Superior temporal gyrus (tissue), 1 donor: Measurements from ENCODE around the gene PROS1.
"Not testable (repeated sequence)": the region's sequence is repeated elsewhere in the genome, so short reads cannot be mapped to it uniquely, and the experiment has no call there.

Experiments
- DNase-seq: peaks from one replicate; pipeline ENCODE4 v3.0.0-alpha.2; 2016; ENCODE audit errors: extremely low spot score

The PROS1 gene

DNA sequence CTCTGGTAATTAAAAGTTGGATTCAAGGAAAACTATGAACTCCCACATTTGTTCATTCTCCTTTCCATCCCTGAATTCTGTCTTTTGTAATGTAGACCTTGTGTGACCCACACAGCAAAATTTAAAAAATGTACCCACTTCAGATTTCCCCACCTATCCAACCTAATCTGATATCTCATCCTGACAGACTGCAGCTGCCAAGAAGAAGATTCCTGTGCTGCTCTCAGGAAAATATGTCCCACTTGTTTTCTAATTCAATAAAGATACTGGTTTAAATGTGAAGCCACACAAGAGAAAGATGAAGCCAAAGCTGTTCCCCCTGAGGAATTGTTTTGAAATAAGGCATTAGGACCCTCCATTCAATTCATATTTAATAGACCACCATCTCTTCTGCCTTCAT lies 100.3 kb downstream of the PROS1 start:
- not testable (repeated sequence) for DNase-seq

- DNase-seq: no peak
Measured at GRCh38 chr3:93867425-93867824, 106.3 kb downstream of the PROS1 start.

GRCh38 chr3:93861017-93861416 lies 112.7 kb downstream of the PROS1 start:
- DNase-seq: no peak

DNA sequence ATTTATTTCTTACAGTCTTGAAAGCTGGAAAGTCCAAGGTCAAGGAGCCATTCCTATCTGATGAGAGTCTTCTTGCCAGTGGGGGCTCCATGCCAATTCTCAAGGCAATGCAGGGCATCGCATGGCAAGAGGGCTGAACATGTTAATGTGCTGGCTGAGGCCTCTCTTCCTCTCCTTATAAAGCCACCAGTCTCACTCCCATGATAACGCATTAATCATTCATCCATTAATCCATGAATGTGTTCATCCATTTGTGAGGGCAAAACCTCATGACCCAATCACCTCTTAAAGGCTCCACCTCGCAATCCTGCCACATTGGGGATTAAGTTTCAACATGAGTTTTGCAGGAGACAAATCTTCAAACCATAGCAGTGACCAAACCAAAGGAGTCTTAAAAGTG lies 118.3 kb downstream of the PROS1 start:
- no peak for DNase-seq

DNA sequence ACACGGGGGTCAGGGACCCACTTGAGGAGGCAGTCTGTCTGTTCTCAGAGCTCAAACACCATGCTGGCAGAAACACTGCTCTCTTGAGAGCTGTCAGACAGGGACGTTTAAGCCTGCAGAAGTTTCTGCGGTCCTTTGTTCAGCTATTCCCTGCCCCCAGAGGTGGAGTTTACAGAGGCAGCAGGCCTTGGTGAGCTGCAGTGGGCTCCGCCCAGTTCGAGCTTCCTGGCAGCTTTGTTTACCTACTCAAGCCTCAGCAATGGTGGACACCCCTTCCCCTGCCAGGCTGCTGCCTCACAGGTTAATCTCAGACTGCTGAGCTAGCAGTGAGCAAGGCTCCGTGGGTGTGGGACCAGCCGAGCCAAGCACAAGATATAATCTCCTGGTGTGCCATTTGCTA lies 121.5 kb downstream of the PROS1 start:
- DNase-seq: not testable (repeated sequence)

DNA sequence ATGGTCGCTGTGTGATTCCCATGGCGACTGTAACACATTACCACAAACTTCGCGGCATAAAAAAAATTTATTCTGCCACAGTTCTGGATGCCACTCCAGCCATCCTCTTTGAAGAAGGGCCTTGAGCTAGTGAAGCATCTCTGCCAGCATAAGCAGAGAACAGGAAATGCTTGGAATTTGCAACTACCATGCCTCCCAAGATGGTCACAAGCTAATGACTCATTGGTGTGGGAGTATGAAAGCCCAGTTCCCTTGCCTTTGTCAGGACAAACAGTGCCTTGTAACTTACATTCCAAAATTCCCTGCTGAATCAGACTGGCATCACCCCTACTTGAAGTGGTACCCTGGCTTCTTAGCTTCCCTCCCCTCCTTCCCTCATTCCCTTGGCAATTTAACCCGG lies 129.7 kb downstream of the PROS1 start:
- DNase-seq: peak; percentile 57

DNA sequence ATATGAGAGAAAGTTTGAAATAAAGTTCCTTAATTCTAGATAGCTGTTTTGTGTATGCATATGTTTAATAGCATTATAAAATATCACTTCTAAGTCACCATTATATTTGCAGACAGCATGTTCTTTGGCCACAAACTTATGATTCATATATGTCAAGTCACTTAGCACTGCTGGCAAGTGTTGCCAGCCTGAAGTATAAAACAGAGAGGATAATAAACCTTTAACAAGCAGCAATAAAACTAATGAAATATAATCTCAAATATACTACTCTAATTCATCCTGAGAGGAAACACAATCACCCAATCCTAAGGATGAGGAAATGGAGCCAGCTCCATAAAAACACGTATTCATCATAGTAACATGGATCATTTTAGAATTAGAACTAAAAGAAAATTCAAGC lies 134.5 kb downstream of the PROS1 start:
- not testable (repeated sequence) for DNase-seq
